RCC 7860 (cell line): ENCODE measurements around the gene SAMM50.

ENCODE experiments used
- DNase-seq: peaks from one replicate; pipeline ENCODE4 v3.0.0-alpha.2; 2015; ENCODE audit warnings: low spot score
- FAIRE-seq: peaks from 2 replicates; lab custom pipeline; 2012; peaks lifted over from hg19 to GRCh38; lab: Jason Lieb, UNC

Gene SAMM50

DNA sequence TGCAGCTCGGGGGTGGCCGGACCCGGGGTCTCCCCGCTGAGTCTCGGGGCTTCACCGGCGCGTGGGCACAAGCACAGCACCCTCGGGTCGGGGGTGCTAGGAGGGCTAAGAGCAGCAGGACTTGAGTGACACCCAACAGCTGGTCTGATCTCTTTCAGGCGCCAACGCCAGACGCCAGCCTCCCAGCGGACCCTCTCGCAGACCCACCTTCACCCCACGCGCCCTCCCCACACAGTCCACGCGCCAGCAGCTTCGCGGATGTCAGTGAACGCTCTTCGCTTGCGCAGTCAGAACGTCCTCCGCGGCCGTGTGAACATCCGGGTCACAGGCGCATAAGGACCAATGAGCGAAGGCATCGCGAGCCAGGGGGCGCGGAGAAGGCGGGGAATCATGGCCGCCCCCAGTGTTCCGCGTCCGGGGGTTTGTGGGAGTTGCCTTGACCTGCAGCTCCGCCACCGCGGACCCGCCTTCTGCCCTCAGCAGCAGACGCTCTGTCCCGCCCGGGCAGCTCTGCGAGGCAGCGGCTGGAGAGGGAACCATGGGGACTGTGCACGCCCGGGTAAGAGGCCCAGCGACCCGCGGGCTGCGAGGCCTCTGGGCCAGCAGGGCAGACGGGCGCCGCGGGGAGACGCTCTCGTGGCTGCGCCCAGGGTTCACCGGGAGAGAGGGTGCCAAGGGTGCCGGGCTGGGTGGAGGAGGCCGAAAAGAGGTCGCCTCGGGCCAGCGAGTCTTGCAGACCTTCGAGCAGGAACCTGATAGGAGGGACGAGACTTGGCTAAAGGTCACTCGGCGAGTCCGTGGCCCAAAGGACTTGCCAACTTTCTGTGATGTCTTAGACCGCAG lies at the start of gene SAMM50:
SAMM50 (plus strand) TSS at position 403 of the 843 bp plus-strand sequence; CDS start at position 539, 136 bp downstream.
- peak; percentile 67 for FAIRE-seq
- peak; percentile 70 for DNase-seq

DNA sequence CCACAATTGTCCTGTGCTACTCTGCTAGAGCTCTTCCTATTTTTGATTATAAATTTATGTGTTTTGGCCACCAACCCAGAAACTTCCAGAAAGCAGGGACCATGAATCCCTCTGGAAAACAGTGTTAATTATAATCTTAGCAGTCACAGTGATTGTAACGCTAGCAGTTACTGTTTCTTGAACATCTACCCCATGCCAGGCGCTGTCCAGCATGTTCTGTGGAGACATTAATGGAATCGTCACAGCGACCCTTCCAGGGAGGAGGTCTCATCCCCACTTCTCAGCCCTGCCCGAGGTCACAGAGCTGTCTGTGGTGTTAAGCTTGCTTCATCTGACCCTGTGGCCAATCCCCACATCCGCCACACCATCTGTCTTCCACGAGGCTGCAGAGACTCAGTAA lies 49.6 kb upstream of the SAMM50 start:
- DNase-seq = no peak
- no peak for FAIRE-seq

DNA sequence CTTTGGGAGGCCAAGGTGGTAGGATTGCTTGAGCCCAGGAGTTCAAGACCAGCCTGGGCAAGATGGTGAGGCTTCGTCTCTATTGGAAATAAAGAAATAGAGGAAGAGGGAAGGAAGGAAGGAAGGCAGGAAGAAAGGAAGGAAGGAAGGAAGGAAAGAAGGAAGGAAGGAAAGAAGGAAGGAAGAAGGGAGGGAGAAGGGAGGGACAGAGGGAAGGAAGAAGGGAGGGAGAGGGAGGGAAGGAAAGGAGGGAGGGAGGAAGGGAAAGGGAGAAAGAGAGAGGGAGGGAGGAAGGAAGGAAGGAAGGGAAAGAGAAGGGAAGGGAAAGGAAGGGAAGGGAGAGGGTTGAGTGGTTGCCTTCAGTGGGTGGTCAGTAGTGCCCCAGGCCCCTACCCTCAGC lies 45.5 kb upstream of the SAMM50 start:
- no peak for FAIRE-seq
- DNase-seq = no peak

DNA sequence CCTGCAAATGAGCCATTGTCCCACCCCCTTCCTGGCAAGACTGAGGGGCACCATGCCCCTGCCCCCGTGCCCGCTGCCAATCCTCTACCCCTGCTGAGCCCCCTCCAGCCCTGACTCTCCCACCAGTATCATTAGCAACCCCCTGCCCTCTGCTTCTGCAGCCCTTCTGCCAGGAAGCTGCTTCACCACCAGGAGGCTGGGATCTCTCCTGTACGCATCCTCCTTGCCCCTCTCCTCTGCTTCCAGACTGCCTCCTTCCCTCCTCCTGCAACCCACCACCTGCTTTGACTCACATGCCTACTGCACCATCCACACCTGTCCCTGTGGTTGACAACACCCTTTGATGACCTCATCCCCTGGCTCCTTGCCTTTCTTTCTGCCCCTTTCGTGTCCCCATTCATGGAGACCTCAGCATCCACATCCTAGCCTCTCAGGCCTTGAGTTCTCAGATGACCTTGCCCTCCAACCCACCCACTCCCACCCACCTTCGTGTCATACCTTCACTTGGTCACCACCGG lies 45.0 kb upstream of the SAMM50 start:
- DNase-seq (no peak), FAIRE-seq (no peak)

DNA sequence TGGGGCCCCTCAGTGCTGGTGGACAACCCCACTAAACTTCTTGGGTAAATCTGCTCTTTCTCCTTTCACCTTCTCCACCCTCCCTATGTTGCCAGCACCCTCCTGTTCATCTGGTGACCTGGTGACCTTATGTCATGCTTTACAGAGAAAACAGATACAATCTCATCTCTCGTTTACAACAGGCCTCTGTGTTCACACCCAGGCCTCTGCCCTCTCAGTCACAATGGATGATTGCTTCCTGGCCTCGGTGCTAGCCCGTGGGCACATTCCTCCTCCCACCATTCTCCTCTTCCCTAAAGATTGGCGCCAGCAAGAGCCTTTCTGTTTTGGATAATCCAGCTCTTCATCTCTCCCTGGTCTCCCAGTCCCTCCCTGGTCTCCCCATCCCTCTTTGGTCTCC lies 43.9 kb upstream of the SAMM50 start:
- FAIRE-seq = no peak
- DNase-seq = no peak

DNA sequence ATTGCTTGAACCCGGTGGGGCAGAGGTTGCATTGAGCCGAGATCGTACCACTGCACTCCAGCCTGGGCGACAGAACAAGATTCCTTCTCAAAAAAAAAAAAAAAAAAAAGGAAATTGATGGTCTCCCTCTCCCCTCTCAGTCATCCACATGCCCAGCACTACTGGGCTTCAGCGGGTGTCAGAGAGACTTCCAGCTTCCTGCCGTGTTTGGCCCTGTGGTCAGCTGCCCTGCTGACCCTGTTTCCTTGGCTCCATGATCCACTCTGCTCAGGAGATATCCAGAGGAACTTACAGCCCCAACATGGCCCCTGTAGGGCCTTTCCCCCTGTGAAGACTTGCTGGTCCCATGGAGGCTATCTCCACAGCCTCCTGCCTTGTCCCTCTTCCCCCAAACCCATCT lies 37.7 kb upstream of the SAMM50 start:
- FAIRE-seq = no peak
- DNase-seq = no peak

DNA sequence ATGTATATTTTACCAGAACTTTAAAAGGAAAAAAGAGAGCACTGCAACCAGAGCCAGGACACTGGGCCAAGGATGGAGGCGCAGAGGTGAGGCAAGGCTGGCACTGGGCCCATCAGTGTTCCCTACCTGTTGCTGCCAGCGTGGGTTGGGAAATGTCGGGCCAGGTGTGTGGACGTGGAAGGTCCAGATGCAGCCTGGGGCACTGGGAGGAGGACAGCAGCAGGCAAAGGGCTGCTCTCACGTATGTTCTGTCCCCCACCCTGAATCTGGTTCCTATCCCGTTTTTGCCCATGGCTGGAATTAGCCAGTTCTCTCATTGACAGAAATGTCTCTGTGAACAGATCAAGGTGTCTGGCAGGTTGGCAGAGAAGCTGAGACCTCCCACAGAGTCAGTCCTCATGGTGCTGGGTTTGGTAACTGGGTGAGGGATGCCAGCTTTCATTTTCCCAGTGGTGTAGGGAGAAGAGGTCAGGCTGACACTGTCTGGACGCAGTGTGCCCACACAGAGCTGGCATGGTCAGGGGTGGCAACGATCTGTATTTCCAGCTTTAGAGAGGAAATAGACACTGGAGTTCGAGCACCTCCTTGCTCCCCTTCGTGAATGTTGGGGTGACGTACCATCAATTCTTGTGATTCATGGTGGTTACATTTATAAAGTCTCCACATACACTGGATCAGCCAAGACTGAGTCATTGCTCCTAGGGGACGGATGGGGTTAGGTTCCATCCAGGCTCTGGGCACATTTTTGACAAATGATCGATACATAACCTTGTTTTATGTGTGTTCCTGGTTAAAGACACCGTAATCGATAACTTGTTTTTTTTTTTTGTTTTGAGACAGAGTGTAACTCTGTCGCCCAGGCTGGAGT lies 35.9 kb upstream of the SAMM50 start:
- DNase-seq (no peak), FAIRE-seq (no peak)

DNA sequence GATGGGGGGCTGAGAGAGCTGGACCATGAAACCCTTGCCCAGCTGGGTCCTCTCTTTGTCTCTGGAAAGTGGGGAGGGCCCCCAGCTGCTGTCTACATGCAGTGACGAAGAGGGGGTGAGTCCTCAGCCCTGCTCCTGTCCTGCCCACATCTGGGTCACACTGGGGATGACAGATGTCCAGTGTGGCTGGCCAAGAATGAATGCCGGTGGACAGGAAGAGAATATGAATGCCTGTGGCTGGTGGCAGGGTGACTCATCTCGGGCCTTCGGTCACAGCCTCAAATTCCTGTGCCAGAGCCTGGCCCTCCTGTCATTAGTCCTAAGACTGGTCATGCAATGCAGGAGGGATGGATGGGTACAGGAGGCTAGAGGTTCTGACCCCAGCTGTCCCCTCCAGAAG lies 33.9 kb upstream of the SAMM50 start:
- FAIRE-seq (peak; percentile 90), DNase-seq (peak; percentile 91)

DNA sequence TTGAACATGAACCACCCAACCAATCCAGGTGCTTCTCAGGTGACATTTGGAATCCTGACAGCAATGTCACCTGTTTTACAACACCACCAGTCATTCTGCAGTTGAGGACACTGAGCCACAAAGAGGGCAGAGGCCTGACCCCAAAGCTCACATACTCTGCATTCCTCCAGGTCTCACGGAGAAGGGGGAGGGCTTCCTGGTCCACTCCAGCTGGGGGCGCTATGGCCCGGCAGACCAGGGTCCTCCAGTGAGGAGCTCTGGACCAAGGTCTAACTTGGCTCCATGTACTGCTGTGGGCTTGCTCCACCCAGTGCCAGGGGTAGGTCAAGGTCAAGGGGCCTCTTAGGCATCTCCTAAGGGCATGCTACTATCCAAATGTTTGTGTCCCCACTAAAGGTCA lies 33.1 kb upstream of the SAMM50 start:
- FAIRE-seq (no peak), DNase-seq (no peak)

DNA sequence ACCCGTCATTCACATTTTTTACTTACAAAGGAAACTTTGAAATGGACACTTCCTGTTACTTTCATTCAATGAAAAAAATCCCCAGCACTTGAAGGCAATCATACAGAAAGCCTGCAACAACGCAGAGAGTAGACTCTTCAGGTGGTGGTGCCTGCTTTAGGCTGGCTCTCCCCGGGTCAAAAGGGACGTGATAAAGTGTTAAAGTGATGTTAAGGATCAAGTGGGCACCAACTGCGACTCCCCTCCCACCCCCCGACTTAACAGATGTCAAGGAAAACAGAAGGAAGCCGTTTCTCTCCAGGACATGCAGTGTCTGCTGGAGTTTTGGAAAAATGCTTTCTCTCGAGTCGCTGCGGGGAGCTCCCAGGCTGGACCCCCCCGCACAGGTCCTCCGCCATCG lies 32.1 kb upstream of the SAMM50 start:
- DNase-seq (no peak), FAIRE-seq (no peak)

DNA sequence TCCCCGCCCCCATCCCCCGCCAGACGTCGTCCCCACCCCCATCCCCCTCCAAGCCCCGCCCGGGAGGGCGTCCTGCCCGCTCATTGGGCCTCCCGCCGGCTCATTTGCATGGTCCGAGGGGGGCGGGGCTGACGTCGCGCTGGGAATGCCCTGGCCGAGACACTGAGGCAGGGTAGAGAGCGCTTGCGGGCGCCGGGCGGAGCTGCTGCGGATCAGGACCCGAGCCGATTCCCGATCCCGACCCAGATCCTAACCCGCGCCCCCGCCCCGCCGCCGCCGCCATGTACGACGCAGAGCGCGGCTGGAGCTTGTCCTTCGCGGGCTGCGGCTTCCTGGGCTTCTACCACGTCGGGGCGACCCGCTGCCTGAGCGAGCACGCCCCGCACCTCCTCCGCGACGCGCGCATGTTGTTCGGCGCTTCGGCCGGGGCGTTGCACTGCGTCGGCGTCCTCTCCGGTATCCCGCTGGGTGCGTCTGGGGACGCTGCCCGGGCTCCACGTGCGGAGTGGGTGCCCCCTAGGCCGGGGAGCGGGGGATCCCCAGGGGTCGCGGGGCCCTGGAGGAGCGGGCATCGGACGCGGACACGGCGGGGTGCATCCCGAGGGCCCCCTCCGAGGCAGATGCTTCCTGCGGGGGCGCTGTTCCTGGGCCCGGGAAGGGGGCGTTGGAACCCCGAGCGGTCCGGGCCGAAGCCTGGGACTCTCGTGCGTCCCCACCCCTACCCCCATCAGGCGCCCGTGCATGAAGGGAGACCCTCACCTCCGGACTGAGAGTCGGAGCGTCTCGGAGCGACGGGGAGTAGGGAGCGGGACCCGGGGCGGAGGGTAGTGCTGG lies 31.4 kb upstream of the SAMM50 start, which contains the start of gene PNPLA3:
PNPLA3 (plus strand) TSS at position 175 of the 834 bp plus-strand sequence; CDS start at position 282, 107 bp downstream.
- DNase-seq (peak; percentile 45), FAIRE-seq (no peak)

DNA sequence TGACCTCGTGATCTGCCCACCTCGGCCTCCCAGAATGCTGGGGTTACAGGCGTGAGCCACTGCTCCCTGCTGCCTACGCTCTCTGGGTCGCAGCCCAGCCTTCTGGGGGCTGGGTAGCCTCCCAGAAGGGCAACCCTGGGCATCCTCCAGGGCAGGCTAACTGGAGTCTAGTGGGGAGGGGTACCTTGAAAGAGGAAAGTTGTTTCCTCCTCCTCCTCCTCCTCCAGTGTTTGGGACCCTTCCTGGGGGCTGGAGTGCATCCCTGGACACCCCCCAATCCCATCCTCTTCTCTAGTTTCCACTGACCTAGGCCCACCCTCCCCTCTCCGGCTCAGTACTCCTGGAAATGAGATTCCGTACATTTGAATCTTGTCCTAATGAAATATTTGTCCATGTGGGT lies 30.4 kb upstream of the SAMM50 start:
- no peak for FAIRE-seq

DNA sequence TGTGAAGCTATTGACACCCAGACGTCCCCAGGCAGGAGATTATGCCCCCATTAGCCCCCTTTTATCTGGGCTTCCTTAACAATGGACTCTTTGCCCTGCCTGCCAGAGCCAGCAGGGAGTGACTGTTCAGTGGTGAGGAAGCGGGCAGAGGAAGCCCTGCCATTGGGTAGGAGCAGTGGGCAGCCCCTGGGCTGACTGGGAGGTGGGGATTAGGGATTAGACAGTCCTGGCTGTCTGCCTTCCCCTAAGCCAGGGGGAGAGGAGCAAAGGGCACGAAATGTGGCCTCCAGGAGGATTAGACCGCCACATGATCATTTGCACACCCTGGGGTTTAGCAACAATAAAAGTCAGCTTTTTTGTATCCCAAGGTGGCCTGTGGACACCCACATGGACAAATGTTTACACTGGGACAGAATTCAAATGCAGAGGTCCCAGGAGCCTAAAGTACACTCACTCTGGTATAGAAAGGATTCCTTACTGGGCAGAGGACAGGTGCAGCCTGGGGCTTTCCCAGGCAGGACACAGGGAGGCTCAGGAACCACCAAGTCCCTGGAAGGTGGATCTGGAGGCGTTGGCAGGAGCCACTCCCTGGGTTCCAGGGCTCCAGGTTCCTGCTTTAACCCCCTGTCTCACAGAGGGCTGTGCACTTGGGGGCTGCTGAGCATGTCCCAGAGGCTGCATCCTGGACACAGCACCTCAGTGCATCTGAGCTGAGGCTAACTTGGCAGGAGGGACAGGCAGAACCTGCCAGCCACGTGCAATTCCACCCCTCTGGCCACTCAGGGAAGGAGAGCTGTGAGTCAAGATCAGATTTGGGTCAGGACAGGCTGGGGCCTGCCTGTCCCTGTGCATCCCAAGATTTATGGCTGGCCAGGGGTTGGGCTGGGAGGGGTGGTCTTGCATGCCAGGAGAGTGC lies 29.6 kb upstream of the SAMM50 start:
- no peak for FAIRE-seq
- DNase-seq = no peak

More for the DNA sequence above, 30.4 kb upstream of the SAMM50 start:
- DNase-seq = no peak

DNA sequence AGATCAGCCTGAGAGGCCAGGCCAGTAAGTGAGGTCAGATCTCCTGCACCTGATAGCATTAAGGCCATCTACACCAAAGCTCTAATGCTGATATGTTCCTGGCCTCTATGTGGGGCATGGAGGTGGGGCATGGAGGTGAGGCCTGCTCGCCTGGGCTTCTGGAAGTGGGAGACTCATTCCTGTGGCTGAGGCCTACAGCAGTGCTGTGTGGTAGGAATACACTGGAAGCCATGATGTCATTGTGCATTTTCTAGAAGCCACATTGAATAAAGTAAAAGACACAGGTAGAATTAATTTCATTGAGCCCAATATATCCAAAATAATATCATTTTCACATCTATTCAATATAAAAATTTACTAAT lies 28.9 kb upstream of the SAMM50 start:
- no peak for FAIRE-seq
- DNase-seq = no peak

DNA sequence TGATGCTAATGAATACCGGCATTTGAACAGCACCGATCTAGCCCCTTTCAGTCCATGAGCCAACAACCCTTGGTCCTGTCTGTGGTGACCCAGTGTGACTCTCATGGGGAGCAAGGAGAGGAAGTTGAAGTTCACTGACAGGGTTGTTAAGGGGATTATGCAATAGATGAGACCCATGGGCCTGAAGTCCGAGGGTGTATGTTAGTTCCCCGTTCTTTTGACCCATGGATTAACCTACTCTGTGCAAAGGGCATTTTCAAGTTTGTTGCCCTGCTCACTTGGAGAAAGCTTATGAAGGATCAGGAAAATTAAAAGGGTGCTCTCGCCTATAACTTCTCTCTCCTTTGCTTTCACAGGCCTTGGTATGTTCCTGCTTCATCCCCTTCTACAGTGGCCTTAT lies 26.8 kb upstream of the SAMM50 start:
- FAIRE-seq = no peak

DNA sequence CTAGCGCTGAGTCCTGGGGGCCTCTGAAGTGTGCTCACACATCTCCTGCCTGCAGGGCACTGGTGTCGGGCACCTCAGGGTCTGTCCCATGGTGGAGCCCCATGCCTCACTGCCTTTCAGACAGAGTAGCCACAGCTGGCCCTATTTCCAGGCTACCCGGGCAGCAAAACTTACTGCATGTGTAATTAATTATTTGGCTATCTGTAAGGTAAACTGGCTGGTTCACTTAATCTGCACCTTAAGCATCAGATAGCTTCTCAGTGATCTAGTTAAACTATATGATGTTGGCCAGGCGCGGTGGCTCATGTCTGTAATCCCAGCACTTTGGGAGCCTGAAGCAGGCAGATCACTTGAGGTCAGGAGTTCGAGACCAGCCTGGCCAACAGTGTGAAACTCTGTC lies 26.3 kb upstream of the SAMM50 start:
- no peak for DNase-seq
- no peak for FAIRE-seq

More for the DNA sequence above, 26.8 kb upstream of the SAMM50 start:
- no peak for DNase-seq

DNA sequence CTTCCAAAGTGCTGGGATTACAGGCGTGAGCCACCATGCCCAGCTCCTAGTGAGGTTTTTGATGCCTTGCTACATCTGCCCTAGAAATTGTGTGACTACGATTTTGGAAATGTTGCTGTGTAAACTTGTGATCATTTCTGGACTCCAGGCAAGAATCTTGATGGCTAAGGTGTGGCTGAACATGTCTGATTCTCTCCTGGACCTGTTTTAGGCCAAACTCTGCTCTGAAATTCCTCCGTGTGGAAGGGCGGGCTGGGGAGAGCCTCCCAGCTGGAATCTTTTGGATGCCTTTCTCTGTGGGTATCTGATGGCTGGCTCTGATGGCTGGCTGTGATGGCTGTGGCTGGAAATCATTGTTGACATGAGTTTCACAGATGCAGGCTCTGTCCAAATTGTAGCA lies 23.5 kb upstream of the SAMM50 start:
- DNase-seq (no peak), FAIRE-seq (no peak)

DNA sequence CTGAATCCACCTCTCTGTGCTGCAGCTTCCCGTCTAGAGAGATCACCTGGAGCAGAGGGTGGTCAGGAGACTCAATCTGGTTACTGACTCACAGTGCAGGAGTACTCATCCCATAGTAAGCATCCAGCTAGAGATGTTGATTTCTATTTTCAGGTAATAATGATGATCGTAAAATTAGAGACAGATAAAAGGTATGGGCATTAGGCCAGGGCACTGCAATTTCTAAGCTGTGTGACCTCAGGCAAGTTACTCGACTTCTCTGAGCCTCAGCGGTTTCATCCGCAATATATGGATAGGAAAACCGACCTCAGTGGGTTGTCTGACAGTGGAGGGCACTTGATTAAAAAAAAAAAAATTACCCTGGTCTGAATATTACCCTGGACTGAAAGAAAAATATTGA lies 13.8 kb upstream of the SAMM50 start:
- DNase-seq (no peak), FAIRE-seq (no peak)

DNA sequence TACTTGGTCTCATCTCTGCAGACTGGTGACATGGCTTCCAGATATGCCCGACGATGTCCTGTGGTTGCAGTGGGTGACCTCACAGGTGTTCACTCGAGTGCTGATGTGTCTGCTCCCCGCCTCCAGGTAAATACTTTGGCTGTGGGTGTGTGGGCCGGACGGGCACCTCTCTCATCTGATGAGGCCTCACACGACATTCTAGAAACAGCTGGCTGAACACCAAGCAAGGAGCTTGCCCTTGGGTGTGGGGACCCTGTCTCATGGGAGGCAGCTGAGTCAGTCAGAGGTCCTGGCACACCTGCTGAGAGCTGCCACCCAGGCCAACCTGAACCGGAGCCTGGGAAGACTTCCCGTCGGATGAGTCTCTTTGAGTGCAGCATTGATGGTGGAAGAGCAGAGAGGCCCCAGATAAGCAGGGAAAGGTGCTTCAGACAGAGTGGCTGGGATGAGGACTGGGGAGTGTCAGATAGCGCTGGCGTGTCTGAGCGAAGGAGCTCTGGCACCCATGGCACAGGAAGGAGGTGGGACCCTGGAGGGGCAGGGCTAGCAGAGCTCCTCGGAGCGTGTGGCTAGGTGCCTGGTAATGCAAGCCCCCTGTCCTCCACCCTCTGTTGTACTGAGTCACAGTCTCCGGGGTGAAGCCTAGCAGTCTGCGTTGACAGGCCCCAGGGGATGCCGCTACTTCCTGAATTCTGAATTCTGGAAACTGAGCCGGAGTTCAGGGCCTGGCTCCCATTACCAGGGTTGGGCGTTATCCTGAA lies 10.4 kb upstream of the SAMM50 start:
- FAIRE-seq (no peak), DNase-seq (no peak)
